GM12878 (cell line): ENCODE results near the gene PRPF4.

ENCODE experiments used
- ATF7 ChIP-seq: fragments of 450-650 bp; IDR thresholded peaks from 2 replicates; pipeline ENCODE4 v1.6.1; 2016; ENCODE audit warnings: low read depth, mild to moderate bottlenecking
- CEBPB ChIP-seq, 2 experiments: fragments of 150-350 bp in 1 of 2; IDR thresholded peaks; 2 replicates each; pipeline ENCODE4 v1.6.1; 2012 to 2014; ENCODE audit warnings: low read depth in 2 of 2, low read length in 2 of 2, borderline replicate concordance in 1 of 2, inconsistent platforms in 1 of 2
- ETV6 ChIP-seq, 2 experiments: fragments of 450-650 bp in 1 of 2; IDR thresholded peaks in 1 of 2; conservative IDR thresholded peaks in 1 of 2; 2 replicates each; pipeline ENCODE4 v1.6.1; 2014; ENCODE audit warnings: antibody characterized with exemption in 1 of 2, borderline replicate concordance in 1 of 2, low read depth in 1 of 2, mild to moderate bottlenecking in 1 of 2, moderate library complexity in 1 of 2
- EZH2 ChIP-seq: IDR thresholded peaks from 2 replicates; pipeline ENCODE4 v1.6.1; 2012; ENCODE audit warnings: low read depth, mild to moderate bottlenecking, control low read depth, inconsistent platforms, low read length, borderline replicate concordance; ENCODE audit not compliant: control insufficient read depth
- NR2C1 ChIP-seq: fragments of 450-650 bp; IDR thresholded peaks from 2 replicates; pipeline ENCODE4 v1.6.1; 2017; ENCODE audit warnings: antibody characterized with exemption, mild to moderate bottlenecking, moderate library complexity
- POLR2A ChIP-seq: IDR thresholded peaks from 2 replicates; pipeline ENCODE4 v1.6.1; 2011; ENCODE audit warnings: low read depth, mild to moderate bottlenecking, low read length
- POLR2AphosphoS5 ChIP-seq: IDR thresholded peaks from 2 replicates; pipeline ENCODE4 v1.6.1; 2011; ENCODE audit warnings: mild to moderate bottlenecking, low read length, inconsistent platforms
- YY1 ChIP-seq: IDR thresholded peaks from 2 replicates; pipeline ENCODE4 v1.6.1; 2011; ENCODE audit warnings: low read depth, mild to moderate bottlenecking, low read length
- TF ChIP-seq, protein P1 (sequence below), 3 experiments: IDR thresholded peaks in 2 of 3; conservative IDR thresholded peaks in 1 of 3; 2 replicates each; pipeline ENCODE4 v1.5.1; 2011; ENCODE audit warnings: low read depth in 3 of 3, low read length in 3 of 3, mild to moderate bottlenecking in 3 of 3, control low read depth in 2 of 3, moderate library complexity in 2 of 3, inconsistent platforms in 1 of 3, mixed read lengths in 1 of 3; ENCODE audit not compliant: control insufficient read depth in 2 of 3, insufficient read depth in 1 of 3; ENCODE audit errors: extremely low read depth in 1 of 3
- TF ChIP-seq, protein P2 (sequence below): IDR thresholded peaks from 2 replicates; pipeline ENCODE4 v1.6.1; 2012; ENCODE audit warnings: low read depth, low read length, improper control_type of control experiment
- TF ChIP-seq, protein P3 (sequence below): IDR thresholded peaks from 2 replicates; pipeline ENCODE4 v1.6.1; 2012; ENCODE audit warnings: low read length, inconsistent platforms
- TF ChIP-seq, protein P4 (sequence below): fragments of 450-650 bp; IDR thresholded peaks from 2 replicates; pipeline ENCODE4 v1.6.1; 2017; ENCODE audit warnings: antibody characterized with exemption, mild to moderate bottlenecking, moderate library complexity

DNA sequence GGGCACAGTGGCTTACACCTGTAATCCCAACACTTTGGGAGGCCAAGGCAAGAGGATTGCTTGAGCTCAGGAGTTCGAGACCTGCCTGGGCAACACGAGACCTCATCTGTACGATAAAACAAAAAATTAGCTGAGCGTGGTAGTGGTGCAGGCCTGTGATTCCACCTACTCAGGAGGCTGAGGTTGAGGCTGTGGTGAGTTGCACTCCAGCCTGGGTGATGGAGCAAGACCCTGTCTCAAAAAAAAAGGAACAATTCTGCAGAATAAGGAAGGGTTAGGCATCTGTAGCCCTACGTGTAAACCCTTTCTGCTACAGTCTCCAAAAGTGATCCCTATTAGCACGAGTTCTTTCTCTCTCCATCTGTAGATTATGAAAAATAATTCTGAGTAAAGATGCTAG, 20.0 kb upstream of the PRPF4 start:
- TF ChIP-seq EZH2 (no peak), POLR2A (no peak), ETV6 (conservative IDR thresholded peaks at IDR 0.05 in 1 of 2, IDR thresholded peaks at IDR 0.05 in 1 of 2; ENCODE audit: borderline replicate concordance in 1 of 2, low read depth in 1 of 2) (no peak), CEBPB (IDR thresholded peaks at IDR 0.05; ENCODE audit: borderline replicate concordance in 1 of 2, low read depth in 2 of 2, low read length in 2 of 2) (no peak), POLR2AphosphoS5 (no peak), ATF7 (no peak), YY1 (no peak), NR2C1 (no peak)
- TF ChIP-seq, protein P1, sequence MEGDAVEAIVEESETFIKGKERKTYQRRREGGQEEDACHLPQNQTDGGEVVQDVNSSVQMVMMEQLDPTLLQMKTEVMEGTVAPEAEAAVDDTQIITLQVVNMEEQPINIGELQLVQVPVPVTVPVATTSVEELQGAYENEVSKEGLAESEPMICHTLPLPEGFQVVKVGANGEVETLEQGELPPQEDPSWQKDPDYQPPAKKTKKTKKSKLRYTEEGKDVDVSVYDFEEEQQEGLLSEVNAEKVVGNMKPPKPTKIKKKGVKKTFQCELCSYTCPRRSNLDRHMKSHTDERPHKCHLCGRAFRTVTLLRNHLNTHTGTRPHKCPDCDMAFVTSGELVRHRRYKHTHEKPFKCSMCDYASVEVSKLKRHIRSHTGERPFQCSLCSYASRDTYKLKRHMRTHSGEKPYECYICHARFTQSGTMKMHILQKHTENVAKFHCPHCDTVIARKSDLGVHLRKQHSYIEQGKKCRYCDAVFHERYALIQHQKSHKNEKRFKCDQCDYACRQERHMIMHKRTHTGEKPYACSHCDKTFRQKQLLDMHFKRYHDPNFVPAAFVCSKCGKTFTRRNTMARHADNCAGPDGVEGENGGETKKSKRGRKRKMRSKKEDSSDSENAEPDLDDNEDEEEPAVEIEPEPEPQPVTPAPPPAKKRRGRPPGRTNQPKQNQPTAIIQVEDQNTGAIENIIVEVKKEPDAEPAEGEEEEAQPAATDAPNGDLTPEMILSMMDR (IDR thresholded peaks at IDR 0.05 in 2 of 3, conservative IDR thresholded peaks at IDR 0.05 in 1 of 3; ENCODE audit: control insufficient read depth in 2 of 3, extremely low read depth in 1 of 3, insufficient read depth in 1 of 3, low read depth in 3 of 3, low read length in 3 of 3): no peak
- TF ChIP-seq, protein P2, sequence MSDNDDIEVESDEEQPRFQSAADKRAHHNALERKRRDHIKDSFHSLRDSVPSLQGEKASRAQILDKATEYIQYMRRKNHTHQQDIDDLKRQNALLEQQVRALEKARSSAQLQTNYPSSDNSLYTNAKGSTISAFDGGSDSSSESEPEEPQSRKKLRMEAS: no peak
- TF ChIP-seq, protein P3, sequence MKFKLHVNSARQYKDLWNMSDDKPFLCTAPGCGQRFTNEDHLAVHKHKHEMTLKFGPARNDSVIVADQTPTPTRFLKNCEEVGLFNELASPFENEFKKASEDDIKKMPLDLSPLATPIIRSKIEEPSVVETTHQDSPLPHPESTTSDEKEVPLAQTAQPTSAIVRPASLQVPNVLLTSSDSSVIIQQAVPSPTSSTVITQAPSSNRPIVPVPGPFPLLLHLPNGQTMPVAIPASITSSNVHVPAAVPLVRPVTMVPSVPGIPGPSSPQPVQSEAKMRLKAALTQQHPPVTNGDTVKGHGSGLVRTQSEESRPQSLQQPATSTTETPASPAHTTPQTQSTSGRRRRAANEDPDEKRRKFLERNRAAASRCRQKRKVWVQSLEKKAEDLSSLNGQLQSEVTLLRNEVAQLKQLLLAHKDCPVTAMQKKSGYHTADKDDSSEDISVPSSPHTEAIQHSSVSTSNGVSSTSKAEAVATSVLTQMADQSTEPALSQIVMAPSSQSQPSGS: no peak
- TF ChIP-seq, protein P4, sequence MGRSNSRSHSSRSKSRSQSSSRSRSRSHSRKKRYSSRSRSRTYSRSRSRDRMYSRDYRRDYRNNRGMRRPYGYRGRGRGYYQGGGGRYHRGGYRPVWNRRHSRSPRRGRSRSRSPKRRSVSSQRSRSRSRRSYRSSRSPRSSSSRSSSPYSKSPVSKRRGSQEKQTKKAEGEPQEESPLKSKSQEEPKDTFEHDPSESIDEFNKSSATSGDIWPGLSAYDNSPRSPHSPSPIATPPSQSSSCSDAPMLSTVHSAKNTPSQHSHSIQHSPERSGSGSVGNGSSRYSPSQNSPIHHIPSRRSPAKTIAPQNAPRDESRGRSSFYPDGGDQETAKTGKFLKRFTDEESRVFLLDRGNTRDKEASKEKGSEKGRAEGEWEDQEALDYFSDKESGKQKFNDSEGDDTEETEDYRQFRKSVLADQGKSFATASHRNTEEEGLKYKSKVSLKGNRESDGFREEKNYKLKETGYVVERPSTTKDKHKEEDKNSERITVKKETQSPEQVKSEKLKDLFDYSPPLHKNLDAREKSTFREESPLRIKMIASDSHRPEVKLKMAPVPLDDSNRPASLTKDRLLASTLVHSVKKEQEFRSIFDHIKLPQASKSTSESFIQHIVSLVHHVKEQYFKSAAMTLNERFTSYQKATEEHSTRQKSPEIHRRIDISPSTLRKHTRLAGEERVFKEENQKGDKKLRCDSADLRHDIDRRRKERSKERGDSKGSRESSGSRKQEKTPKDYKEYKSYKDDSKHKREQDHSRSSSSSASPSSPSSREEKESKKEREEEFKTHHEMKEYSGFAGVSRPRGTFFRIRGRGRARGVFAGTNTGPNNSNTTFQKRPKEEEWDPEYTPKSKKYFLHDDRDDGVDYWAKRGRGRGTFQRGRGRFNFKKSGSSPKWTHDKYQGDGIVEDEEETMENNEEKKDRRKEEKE: no peak
